SK-N-SH (cell line): Measurements from ENCODE around the gene CYB561D1. TPM values are rescaled to one million over a fixed set of nuclear protein-coding genes. Genes with fewer than 3 reads are reported as not detected.

ENCODE experiments used
- CTCF ChIA-PET: fragments of 300-600, 350-600 bp; formaldehyde crosslinking; extraction: SDS; loops from one replicate; lab custom pipeline; 2021; lab: Yijun Ruan, JAX
- POLR2A ChIA-PET: fragments of 350-600 bp; sonication (Branson Sonifier 250); formaldehyde crosslinking; extraction: SDS; loops from one replicate; lab custom pipeline; 2020; ENCODE audit warnings: antibody characterized with exemption, inconsistent platforms; lab: Yijun Ruan, JAX
- DNase-seq: peaks from one replicate; pipeline ENCODE4 v3.0.0; 2012
- H2AFZ ChIP-seq: fragments of 200-600 bp; sonication (generic); 2 replicates; pipeline ENCODE4 v1.8.1; 2016; ENCODE audit warnings: antibody characterized with exemption, mild to moderate bottlenecking, low read depth
- H3F3A ChIP-seq: fragments of 200-600 bp; sonication (generic); replicated peaks from 2 replicates; pipeline ENCODE3; 2016; ENCODE audit warnings: antibody characterized with exemption, mild to moderate bottlenecking; ENCODE audit not compliant: insufficient read depth
- H3K27ac ChIP-seq, 2 experiments: fragments of 200-500 bp in 1 of 2; fragments of 200-600 bp in 1 of 2; sonication (Bioruptor generic) in 1 of 2; sonication (generic), shearing (Covaris generic) in 1 of 2; 2 replicates each; pipeline versions ENCODE4 v1.5.1 to v1.6.1; 2014 to 2016; ENCODE audit warnings: low read depth in 2 of 2, inconsistent platforms in 1 of 2, low read length in 1 of 2, mild to moderate bottlenecking in 1 of 2, mixed read lengths in 1 of 2
- H3K27me3 ChIP-seq: fragments of 200-600 bp; sonication (generic), shearing (Covaris generic); 2 replicates; pipeline ENCODE4 v1.6.1; 2016; ENCODE audit warnings: mixed run types; ENCODE audit not compliant: insufficient read depth
- H3K36me3 ChIP-seq, 2 experiments: fragments of 200-500 bp in 1 of 2; fragments of 200-600 bp in 1 of 2; sonication (Bioruptor generic) in 1 of 2; sonication (generic) in 1 of 2; replicated peaks in 1 of 2; 2 replicates each; pipeline versions ENCODE3 to v1.5.1; 2014 to 2016; ENCODE audit warnings: low read length in 1 of 2, mild to moderate bottlenecking in 1 of 2; ENCODE audit not compliant: insufficient read depth in 2 of 2, control insufficient read depth in 1 of 2
- H3K4me1 ChIP-seq, 2 experiments: fragments of 200-500 bp in 1 of 2; fragments of 200-600 bp in 1 of 2; sonication (Bioruptor generic) in 1 of 2; sonication (generic), shearing (Covaris generic) in 1 of 2; 2 replicates each; pipeline versions ENCODE4 v1.5.1 to v1.6.1; 2014 to 2016; ENCODE audit warnings: low read depth in 1 of 2, low read length in 1 of 2, mixed run types in 1 of 2; ENCODE audit not compliant: insufficient read depth in 2 of 2, control insufficient read depth in 1 of 2
- H3K4me2 ChIP-seq: fragments of 200-600 bp; sonication (generic), shearing (Covaris generic); 2 replicates; pipeline ENCODE4 v1.6.1; 2017; ENCODE audit warnings: mixed run types
- H3K4me3 ChIP-seq, 2 experiments: fragments of 200-500 bp in 1 of 2; fragments of 200-600 bp in 1 of 2; sonication (Bioruptor generic) in 1 of 2; sonication (generic), shearing (Covaris generic) in 1 of 2; 2 replicates each; pipeline versions ENCODE4 v1.5.1 to v1.8.1; 2014 to 2016; ENCODE audit warnings: low read depth in 2 of 2, inconsistent platforms in 1 of 2, low read length in 1 of 2, mild to moderate bottlenecking in 1 of 2, mixed read lengths in 1 of 2, moderate library complexity in 1 of 2
- H3K79me2 ChIP-seq: fragments of 200-600 bp; sonication (generic); 2 replicates; pipeline ENCODE4 v1.8.1; 2017; ENCODE audit warnings: mild to moderate bottlenecking; ENCODE audit not compliant: insufficient read depth
- H3K9ac ChIP-seq: fragments of 200-600 bp; sonication (generic); 2 replicates; pipeline ENCODE4 v1.6.1; 2017; ENCODE audit warnings: mixed run types
- H3K9me2 ChIP-seq: fragments of 200-600 bp; sonication (generic); 2 replicates; pipeline ENCODE4 v1.6.1; 2017; ENCODE audit warnings: mixed run types
- H3K9me3 ChIP-seq: fragments of 200-600 bp; sonication (generic); 2 replicates; pipeline ENCODE4 v1.6.1; 2017; ENCODE audit warnings: mixed run types, mild to moderate bottlenecking, moderate library complexity
- H4K20me1 ChIP-seq: fragments of 200-600 bp; sonication (generic); 2 replicates; pipeline ENCODE4 v1.6.1; 2017; ENCODE audit warnings: mild to moderate bottlenecking, mixed run types; ENCODE audit not compliant: insufficient read depth
- EP300 ChIP-seq, 2 experiments: IDR thresholded peaks; 2 replicates each; pipeline versions ENCODE4 v1.4.0 to v1.6.1; 2012; ENCODE audit warnings: borderline replicate concordance in 1 of 2, low read depth in 1 of 2, low read length in 1 of 2
- EZH2phosphoT487 ChIP-seq: fragments of 200-600 bp; sonication (generic); IDR thresholded peaks from 2 replicates; pipeline ENCODE4 v1.6.1; 2017; ENCODE audit warnings: low read depth, mixed run types, mild to moderate bottlenecking, antibody characterized with exemption, moderate library complexity, borderline replicate concordance
- FOSL2 ChIP-seq: IDR thresholded peaks from 2 replicates; pipeline ENCODE4 v1.4.0; 2012; ENCODE audit warnings: low read depth, mild to moderate bottlenecking, moderate library complexity, borderline replicate concordance
- RAD21 ChIP-seq: IDR thresholded peaks from 2 replicates; pipeline ENCODE4 v1.6.1; 2012; ENCODE audit warnings: mild to moderate bottlenecking, low read length
- SIN3A ChIP-seq: IDR thresholded peaks from 2 replicates; pipeline ENCODE4 v1.6.1; 2012; ENCODE audit warnings: low read depth, mild to moderate bottlenecking, low read length, moderate library complexity, borderline replicate concordance
- WGBS: methylation state at CpG from one replicate; pipeline ENCODE4 v1.1.6; 2017; ENCODE audit warnings: low lambda C conversion rate; 5-methylcytosine and 5-hydroxymethylcytosine counted together
- polyA plus RNA-seq, 3 experiments: library from polyadenylated mRNA; depleted of rRNA; stranded (reverse); fragments of >200 nt; gene quantifications; 2 replicates each; pipeline ENCODE4 v1.2.3, GENCODE V29; 2012
- TF ChIP-seq, protein P1 (sequence below): IDR thresholded peaks from 2 replicates; pipeline ENCODE4 v1.4.0; 2012; ENCODE audit warnings: low read depth
- TF ChIP-seq, protein P2 (sequence below): IDR thresholded peaks from 2 replicates; pipeline ENCODE4 v1.6.1; 2012; ENCODE audit warnings: mild to moderate bottlenecking, low read depth, low read length, moderate library complexity
- TF ChIP-seq, protein P3 (sequence below): fragments of 150-350 bp; IDR thresholded peaks from 2 replicates; pipeline ENCODE4 v1.6.1; 2016; ENCODE audit warnings: mild to moderate bottlenecking, low read depth, low read length
- TF ChIP-seq, protein P4 (sequence below): IDR thresholded peaks from 2 replicates; pipeline ENCODE4 v1.4.0; 2012; ENCODE audit warnings: low read depth, borderline replicate concordance

The CYB561D1 gene
- polyA plus RNA-seq, 1 of the 3 experiments (the other 2 are of a cell fraction): 5.4 TPM

DNA sequence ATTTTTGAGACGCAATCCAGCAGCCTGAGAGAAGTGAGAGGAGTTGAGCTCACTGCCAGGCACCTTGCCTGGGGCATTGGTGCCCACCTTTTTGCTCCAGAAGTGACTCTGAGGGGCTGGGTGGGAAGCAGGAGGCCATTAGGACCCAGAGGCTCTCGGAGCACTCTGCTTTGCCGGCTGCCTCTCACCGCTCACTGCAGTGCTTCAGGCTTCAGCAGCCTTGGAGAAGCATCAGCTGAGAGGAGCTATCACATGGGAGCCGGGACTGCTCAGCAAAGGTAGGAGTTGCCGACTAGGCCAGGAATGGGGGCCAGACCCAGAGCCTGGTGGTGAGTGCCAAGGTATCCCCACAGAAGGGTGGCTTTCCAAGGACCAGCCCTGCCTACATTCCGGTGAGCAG lies 45.8 kb downstream of the CYB561D1 start, which contains the start of gene GPR61:
TSS of gene GPR61 (plus strand) at position 197 of the 400 bp plus-strand sequence. CDS start 3,151 bp downstream, outside the sequence.
- no peaks in the 10 kb centered on the region for H3K9me3 ChIP-seq
- H3K4me2 ChIP-seq: no peak within 1 kb of the TSS
- no peaks in the 10 kb centered on the region for H3K36me3 ChIP-seq
- peaks cover 0 to 25% of the 10 kb centered on the region in 2 experiments; a peak in 1 of 4 replicates for H3K4me1 ChIP-seq
- TF ChIP-seq EZH2phosphoT487 (no peak), FOSL2 (no peak), SIN3A (no peak), EP300 (IDR thresholded peaks at IDR 0.05; ENCODE audit: borderline replicate concordance in 1 of 2, low read depth in 1 of 2, low read length in 1 of 2) (no peak), RAD21 (no peak)
- TF ChIP-seq, protein P1, sequence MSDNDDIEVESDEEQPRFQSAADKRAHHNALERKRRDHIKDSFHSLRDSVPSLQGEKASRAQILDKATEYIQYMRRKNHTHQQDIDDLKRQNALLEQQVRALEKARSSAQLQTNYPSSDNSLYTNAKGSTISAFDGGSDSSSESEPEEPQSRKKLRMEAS: no peak
- TF ChIP-seq, protein P2, sequence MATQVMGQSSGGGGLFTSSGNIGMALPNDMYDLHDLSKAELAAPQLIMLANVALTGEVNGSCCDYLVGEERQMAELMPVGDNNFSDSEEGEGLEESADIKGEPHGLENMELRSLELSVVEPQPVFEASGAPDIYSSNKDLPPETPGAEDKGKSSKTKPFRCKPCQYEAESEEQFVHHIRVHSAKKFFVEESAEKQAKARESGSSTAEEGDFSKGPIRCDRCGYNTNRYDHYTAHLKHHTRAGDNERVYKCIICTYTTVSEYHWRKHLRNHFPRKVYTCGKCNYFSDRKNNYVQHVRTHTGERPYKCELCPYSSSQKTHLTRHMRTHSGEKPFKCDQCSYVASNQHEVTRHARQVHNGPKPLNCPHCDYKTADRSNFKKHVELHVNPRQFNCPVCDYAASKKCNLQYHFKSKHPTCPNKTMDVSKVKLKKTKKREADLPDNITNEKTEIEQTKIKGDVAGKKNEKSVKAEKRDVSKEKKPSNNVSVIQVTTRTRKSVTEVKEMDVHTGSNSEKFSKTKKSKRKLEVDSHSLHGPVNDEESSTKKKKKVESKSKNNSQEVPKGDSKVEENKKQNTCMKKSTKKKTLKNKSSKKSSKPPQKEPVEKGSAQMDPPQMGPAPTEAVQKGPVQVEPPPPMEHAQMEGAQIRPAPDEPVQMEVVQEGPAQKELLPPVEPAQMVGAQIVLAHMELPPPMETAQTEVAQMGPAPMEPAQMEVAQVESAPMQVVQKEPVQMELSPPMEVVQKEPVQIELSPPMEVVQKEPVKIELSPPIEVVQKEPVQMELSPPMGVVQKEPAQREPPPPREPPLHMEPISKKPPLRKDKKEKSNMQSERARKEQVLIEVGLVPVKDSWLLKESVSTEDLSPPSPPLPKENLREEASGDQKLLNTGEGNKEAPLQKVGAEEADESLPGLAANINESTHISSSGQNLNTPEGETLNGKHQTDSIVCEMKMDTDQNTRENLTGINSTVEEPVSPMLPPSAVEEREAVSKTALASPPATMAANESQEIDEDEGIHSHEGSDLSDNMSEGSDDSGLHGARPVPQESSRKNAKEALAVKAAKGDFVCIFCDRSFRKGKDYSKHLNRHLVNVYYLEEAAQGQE: no peak
- TF ChIP-seq, protein P3, sequence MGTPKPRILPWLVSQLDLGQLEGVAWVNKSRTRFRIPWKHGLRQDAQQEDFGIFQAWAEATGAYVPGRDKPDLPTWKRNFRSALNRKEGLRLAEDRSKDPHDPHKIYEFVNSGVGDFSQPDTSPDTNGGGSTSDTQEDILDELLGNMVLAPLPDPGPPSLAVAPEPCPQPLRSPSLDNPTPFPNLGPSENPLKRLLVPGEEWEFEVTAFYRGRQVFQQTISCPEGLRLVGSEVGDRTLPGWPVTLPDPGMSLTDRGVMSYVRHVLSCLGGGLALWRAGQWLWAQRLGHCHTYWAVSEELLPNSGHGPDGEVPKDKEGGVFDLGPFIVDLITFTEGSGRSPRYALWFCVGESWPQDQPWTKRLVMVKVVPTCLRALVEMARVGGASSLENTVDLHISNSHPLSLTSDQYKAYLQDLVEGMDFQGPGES: no peak
- TF ChIP-seq, protein P4, sequence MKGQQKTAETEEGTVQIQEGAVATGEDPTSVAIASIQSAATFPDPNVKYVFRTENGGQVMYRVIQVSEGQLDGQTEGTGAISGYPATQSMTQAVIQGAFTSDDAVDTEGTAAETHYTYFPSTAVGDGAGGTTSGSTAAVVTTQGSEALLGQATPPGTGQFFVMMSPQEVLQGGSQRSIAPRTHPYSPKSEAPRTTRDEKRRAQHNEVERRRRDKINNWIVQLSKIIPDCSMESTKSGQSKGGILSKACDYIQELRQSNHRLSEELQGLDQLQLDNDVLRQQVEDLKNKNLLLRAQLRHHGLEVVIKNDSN: no peak
- TF ChIP-seq, all 33 proteins: peak for 0
- no peak for DNase-seq
- Histone ChIP-seq H4K20me1 (no peaks in the 10 kb centered on the region), H3K9ac (no peak within 1 kb of the TSS), H3K4me3 (no peak within 1 kb of the TSS), H3K9me2 (no peaks in the 10 kb centered on the region), H3F3A (no peaks in the 10 kb centered on the region), H3K79me2 (no peaks in the 10 kb centered on the region), H3K27me3 (no peaks in the 10 kb centered on the region), H3K27ac (no peak within 1 kb of the TSS), H2AFZ (no peak within 1 kb of the TSS)
- POLR2A ChIA-PET: no interaction called here
- WGBS: 80% methylated on average over 2 of the region's 7 CpGs
- CTCF ChIA-PET: interaction anchor here (1.2 to 26.3 kb wide), 5 partner anchors 39 to 445 kb away, joined by 4 to 1710 read pairs (median 12); partner anchors contain the start of genes AHCYL1, AMIGO1, ATXN7L2 and CYB561D1
